A549 (cell line): Measurements from ENCODE around the gene KIF26A.

Source experiments
- CTCF ChIP-seq: fragments of >200 bp; sonication (Bioruptor Twin); formaldehyde crosslinking; IDR thresholded peaks from 3 replicates; pipeline ENCODE4 v1.5.1; 2016
- E2F6 ChIP-seq: IDR thresholded peaks from 2 replicates; pipeline ENCODE4 v1.6.1; 2012; ENCODE audit warnings: low read depth, borderline replicate concordance
- EP300 ChIP-seq, 2 experiments: fragments of >200 bp; sonication (Bioruptor Twin); formaldehyde crosslinking; IDR thresholded peaks; 2 replicates in 1 of 2; 3 replicates in 1 of 2; pipeline ENCODE4 v1.6.1; 2016 to 2017
- HES2 ChIP-seq: fragments of >200 bp; sonication (Bioruptor Twin); formaldehyde crosslinking; IDR thresholded peaks from 2 replicates; pipeline ENCODE4 v1.6.1; 2016
- JUN ChIP-seq, 2 experiments: fragments of >200 bp; sonication (Bioruptor Twin); formaldehyde crosslinking; IDR thresholded peaks; 2 replicates in 1 of 2; 3 replicates in 1 of 2; pipeline ENCODE4 v1.6.1; 2016 to 2017
- USF2 ChIP-seq: fragments of 450-650 bp; IDR thresholded peaks from 2 replicates; pipeline ENCODE4 v1.6.1; 2014; ENCODE audit warnings: antibody characterized with exemption
- ZNF302 ChIP-seq: fragments of 250-450 bp; sonication (Bioruptor Pico); IDR thresholded peaks from 2 replicates; pipeline ENCODE4 v1.9.0; 2021; ENCODE audit warnings: inconsistent platforms, mild to moderate bottlenecking, moderate library complexity

GRCh38 chr14:104152686-104153393 is 14.5 kb downstream of the KIF26A start:
- TF ChIP-seq USF2 = no peak
- no peak for TF ChIP-seq CTCF
- no peak for TF ChIP-seq HES2
- TF ChIP-seq JUN (IDR thresholded peaks at IDR 0.05) = no peak
- no peak for TF ChIP-seq E2F6
- no peak for TF ChIP-seq EP300 (IDR thresholded peaks at IDR 0.05)
- TF ChIP-seq ZNF302 = no peak
